HTERT RPE-1 (cell line): ENCODE data around the gene PRLH.

ENCODE experiments used
- in situ Hi-C: fragments of 300-500 bp; cut with MboI; formaldehyde crosslinking; loops from 4 replicates; pipeline ENCODE4 v1.14.3; 2020; ENCODE audit warnings: low sequenced_read_pairs

Gene PRLH

GRCh38 chr2:237538901-237539300 lies 27.5 kb upstream of the PRLH start:
- in situ Hi-C loops: no loop called here

- in situ Hi-C loops: no loop called here
Measured at GRCh38 chr2:237539681-237540080, 26.7 kb upstream of the PRLH start.

GRCh38 chr2:237540223-237540775 lies 26.1 kb upstream of the PRLH start:
- in situ Hi-C loops: no loop called here

GRCh38 chr2:237540823-237541222 lies 25.6 kb upstream of the PRLH start:
- in situ Hi-C loops: no loop called here

- in situ Hi-C loops: no loop called here
Measured at GRCh38 chr2:237541243-237541642, 25.1 kb upstream of the PRLH start.

GRCh38 chr2:237542001-237542704 lies 24.2 kb upstream of the PRLH start:
- in situ Hi-C loops: no loop called here

- in situ Hi-C loops: no loop called here
Measured at GRCh38 chr2:237546040-237546875, 20.1 kb upstream of the PRLH start.

- in situ Hi-C loops: no loop called here
Measured at GRCh38 chr2:237546876-237547395, 19.4 kb upstream of the PRLH start.

GRCh38 chr2:237547841-237548416 lies 18.4 kb upstream of the PRLH start:
- in situ Hi-C loops: no loop called here

GRCh38 chr2:237549216-237549615 lies 17.2 kb upstream of the PRLH start:
- in situ Hi-C loops: no loop called here

GRCh38 chr2:237549643-237550415 lies 16.5 kb upstream of the PRLH start:
- in situ Hi-C loops: no loop called here

GRCh38 chr2:237551071-237551574 lies 15.3 kb upstream of the PRLH start:
- in situ Hi-C loops: no loop called here

GRCh38 chr2:237552908-237553307 lies 13.5 kb upstream of the PRLH start:
- in situ Hi-C loops: no loop called here

- in situ Hi-C loops: no loop called here
Measured at GRCh38 chr2:237553948-237554347, 12.4 kb upstream of the PRLH start.

- in situ Hi-C loops: no loop called here
Measured at GRCh38 chr2:237555560-237555959, 10.8 kb upstream of the PRLH start.

- in situ Hi-C loops: no loop called here
Measured at GRCh38 chr2:237556773-237557632, 9.4 kb upstream of the PRLH start.

GRCh38 chr2:237557633-237558015 lies 8.8 kb upstream of the PRLH start:
- in situ Hi-C loops: no loop called here

GRCh38 chr2:237558961-237559641 lies 7.3 kb upstream of the PRLH start:
- in situ Hi-C loops: no loop called here

GRCh38 chr2:237561221-237561620 lies 5.2 kb upstream of the PRLH start:
- in situ Hi-C loops: no loop called here
